ENCODE data around the gene CTSW.

Gene CTSW

DNA sequence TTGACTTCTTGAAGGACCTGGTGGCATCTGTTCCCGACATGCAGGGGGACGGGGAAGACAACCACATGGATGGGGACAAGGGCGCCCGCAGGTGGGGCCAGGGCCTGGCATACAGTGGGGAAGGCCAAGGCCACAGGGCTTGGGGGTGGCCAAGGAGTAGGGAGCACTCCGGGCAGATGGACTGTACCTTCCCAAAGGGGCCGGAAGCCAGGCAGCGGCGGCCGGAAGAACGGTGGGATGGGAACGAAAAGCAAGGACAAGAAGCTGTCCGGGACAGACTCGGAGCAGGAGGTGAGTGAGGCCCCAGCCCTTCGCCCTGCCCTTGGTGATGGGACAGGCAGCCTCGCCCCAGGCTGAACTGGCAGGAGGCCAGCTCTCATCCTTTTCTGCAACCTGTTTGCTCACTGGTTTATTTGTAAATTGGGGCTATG, 40.8 kb downstream of the CTSW start:
- no peaks in the 10 kb centered on the region for H3K27me3 ChIP-seq (ENCODE audit: control insufficient read depth, insufficient read depth, low read length)
- peaks cover 4% of the 10 kb centered on the region for H3K36me3 ChIP-seq (ENCODE audit: control insufficient read depth, insufficient read depth, low read length)
- H3K4me1 ChIP-seq (ENCODE audit: control insufficient read depth, insufficient read depth, low read length) = peaks cover 36% of the 10 kb centered on the region
- peak overlapping the region; percentile 60 for H3K9ac ChIP-seq (ENCODE audit: low read length)
- H3K9me3 ChIP-seq (ENCODE audit: control insufficient read depth, low read length) = no peaks in the 10 kb centered on the region
- peak overlapping the region; percentile 31 for H3K4me3 ChIP-seq (ENCODE audit: low read length)

DNA sequence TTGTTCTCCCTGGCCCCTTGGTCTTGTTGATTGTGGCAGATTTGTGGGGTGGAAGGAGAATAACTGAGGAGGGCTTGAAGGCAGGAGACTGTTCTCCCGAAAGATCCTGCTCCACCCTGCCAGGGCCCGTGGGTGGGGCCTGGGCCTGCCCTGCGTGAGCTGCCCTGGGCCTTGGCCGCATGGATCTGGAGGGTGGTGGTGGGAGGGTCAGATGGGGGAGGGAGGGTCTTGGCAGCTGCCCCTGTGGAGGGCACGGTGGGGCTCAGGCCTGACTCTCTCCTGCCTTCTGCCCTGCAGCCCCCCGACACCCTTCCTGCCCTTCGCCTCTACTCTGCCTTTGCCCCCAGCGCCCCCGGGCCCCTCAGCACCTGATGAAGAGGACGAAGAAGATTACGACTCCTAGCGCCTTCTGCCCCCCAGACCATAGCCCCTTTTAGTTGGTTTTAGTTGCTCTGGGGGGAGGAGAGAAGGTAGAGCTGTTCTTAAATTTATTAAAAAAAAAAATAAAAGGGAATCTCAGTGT, 41.5 kb downstream of the CTSW start:
- Histone ChIP-seq H3K9me3 (ENCODE audit: control insufficient read depth, low read length) (no peaks in the 10 kb centered on the region), H3K4me1 (ENCODE audit: control insufficient read depth, insufficient read depth, low read length) (peaks cover 33% of the 10 kb centered on the region), H3K27me3 (ENCODE audit: control insufficient read depth, insufficient read depth, low read length) (no peaks in the 10 kb centered on the region), H3K4me3 (ENCODE audit: low read length) (no peak overlapping the region), H3K36me3 (ENCODE audit: control insufficient read depth, insufficient read depth, low read length) (peaks cover 4% of the 10 kb centered on the region), H3K9ac (ENCODE audit: low read length) (no peak overlapping the region)

DNA sequence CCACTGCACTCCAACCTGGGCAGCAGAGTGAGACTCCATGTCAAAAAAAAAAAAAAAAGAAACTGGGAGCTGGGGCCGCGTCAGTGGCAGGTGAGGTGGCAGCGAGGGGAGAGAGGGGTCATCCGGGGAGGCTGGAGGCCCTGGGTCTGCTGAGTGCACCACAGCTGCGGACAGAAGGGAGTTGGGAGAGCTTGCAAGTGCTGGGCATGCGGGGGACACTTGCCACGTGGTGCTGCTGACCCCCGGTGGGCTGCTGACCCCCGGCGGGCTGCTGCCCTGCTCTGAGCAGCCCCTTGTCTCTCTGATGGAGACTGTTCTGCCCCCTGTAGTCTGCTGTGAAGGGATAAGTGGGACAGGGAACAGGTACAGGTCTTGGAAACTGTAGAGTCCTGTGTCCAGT, 42.2 kb downstream of the CTSW start:
- no peaks in the 10 kb centered on the region for H3K9me3 ChIP-seq (ENCODE audit: control insufficient read depth, low read length)
- no peak overlapping the region for H3K4me3 ChIP-seq (ENCODE audit: low read length)
- no peaks in the 10 kb centered on the region for H3K27me3 ChIP-seq (ENCODE audit: control insufficient read depth, insufficient read depth, low read length)
- H3K36me3 ChIP-seq (ENCODE audit: control insufficient read depth, insufficient read depth, low read length) = peaks cover 4% of the 10 kb centered on the region
- no peak overlapping the region for H3K9ac ChIP-seq (ENCODE audit: low read length)
- H3K4me1 ChIP-seq (ENCODE audit: control insufficient read depth, insufficient read depth, low read length) = peaks cover 26% of the 10 kb centered on the region

DNA sequence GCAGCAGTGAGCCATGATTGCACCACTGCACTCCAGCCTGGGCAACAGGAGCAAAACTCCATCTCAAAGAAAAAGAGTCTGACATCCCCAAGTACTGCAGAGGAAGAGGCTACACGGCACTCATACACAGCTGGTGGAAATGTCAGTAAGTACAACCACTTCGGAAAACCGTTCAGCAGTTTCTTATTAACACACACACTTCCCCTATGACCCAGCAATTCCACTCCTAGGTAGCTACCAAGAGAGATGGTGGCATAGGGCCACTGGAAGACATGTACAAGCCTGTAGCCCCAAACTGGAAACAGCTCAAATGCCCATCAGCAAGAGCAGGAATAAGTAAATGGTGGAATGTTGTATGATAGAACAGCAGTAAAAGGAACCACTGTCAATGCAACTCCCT, 42.9 kb downstream of the CTSW start:
- Histone ChIP-seq H3K27me3 (ENCODE audit: control insufficient read depth, insufficient read depth, low read length) (no peaks in the 10 kb centered on the region), H3K4me3 (ENCODE audit: low read length) (no peak overlapping the region)

DNA sequence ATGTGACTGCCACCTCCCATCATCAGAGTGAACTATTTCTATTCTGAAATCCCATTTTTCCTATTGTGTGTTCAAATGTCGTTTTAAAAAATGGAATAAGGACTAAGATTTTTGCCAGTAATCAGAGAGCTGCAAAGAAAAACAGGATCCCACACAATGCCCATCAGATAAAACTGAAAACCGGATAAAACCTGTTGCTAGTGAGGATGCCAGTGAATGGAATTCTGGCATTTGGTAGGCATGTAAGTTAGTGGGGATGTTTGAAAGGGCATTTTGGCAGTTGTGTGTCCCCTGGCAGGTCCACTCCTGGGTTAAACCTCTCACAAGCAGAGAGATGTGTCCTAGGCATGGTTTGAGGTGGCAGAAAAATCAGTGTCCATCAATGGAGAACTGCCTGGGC, 45.8 kb downstream of the CTSW start:
- Histone ChIP-seq H3K4me1 (ENCODE audit: control insufficient read depth, insufficient read depth, low read length) (peaks cover 7% of the 10 kb centered on the region), H3K4me3 (ENCODE audit: low read length) (no peak overlapping the region), H3K9ac (ENCODE audit: low read length) (no peak overlapping the region), H3K27me3 (ENCODE audit: control insufficient read depth, insufficient read depth, low read length) (no peaks in the 10 kb centered on the region), H3K9me3 (ENCODE audit: control insufficient read depth, low read length) (no peaks in the 10 kb centered on the region), H3K36me3 (ENCODE audit: control insufficient read depth, insufficient read depth, low read length) (peaks cover 4% of the 10 kb centered on the region)

More for the DNA sequence above, 42.9 kb downstream of the CTSW start:
- no peak overlapping the region for H3K9ac ChIP-seq (ENCODE audit: low read length)
- no peaks in the 10 kb centered on the region for H3K9me3 ChIP-seq (ENCODE audit: control insufficient read depth, low read length)
- H3K4me1 ChIP-seq (ENCODE audit: control insufficient read depth, insufficient read depth, low read length) = peaks cover 19% of the 10 kb centered on the region
- H3K36me3 ChIP-seq (ENCODE audit: control insufficient read depth, insufficient read depth, low read length) = peaks cover 4% of the 10 kb centered on the region

DNA sequence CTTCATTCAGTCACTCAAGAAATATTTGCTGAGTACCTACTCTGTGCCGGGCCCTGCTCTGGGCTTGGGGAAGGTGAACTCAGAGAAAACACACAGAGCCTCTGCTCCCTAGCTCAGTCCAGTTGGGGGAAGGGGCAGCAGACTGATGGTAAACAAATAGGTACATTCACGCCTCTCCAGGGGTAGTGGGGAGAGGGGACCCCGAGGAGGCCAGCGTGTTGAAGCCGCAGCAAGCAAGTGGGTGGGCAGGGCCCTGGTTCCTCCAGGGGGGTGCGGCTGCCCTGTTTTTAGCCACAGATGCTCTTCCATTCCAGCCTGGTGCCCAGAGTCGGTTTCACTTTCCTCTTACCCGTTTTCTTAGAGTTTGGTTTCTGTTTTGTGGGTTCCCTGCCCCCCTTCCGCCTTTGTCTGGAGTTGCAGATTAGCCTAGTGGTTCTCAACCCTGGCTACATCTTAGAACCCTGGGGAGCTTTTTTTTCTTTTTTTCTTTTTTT, 48.3 kb downstream of the CTSW start:
- Histone ChIP-seq H3K36me3 (ENCODE audit: control insufficient read depth, insufficient read depth, low read length) (no peaks in the 10 kb centered on the region), H3K9ac (ENCODE audit: low read length) (peak overlapping the region; percentile 10), H3K4me1 (ENCODE audit: control insufficient read depth, insufficient read depth, low read length) (no peaks in the 10 kb centered on the region), H3K27me3 (ENCODE audit: control insufficient read depth, insufficient read depth, low read length) (peaks cover 4% of the 10 kb centered on the region), H3K9me3 (ENCODE audit: control insufficient read depth, low read length) (no peaks in the 10 kb centered on the region), H3K4me3 (ENCODE audit: low read length) (no peak overlapping the region)

DNA sequence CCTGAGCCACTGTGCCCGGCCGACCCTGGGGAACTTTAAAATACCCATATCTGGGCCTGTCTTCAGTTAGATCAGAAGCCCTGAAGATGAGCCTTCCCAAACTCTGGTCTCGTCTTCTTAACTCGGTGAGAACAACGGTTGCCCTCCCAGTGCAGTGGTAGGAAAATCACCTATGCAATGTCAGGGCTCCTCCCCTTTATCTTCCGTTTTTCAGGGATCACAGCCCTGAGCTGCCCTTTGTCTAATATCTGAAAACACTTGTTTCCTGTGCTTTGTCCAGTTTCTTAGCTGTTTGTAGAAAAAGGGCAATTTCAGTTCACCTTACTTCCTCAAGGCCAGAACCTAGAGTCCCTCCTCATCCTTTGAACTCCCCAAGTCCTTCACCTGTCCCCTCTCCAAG, 49.0 kb downstream of the CTSW start:
- no peaks in the 10 kb centered on the region for H3K4me1 ChIP-seq (ENCODE audit: control insufficient read depth, insufficient read depth, low read length)
- no peaks in the 10 kb centered on the region for H3K9me3 ChIP-seq (ENCODE audit: control insufficient read depth, low read length)
- no peak overlapping the region for H3K9ac ChIP-seq (ENCODE audit: low read length)
- H3K4me3 ChIP-seq (ENCODE audit: low read length) = no peak overlapping the region
- no peaks in the 10 kb centered on the region for H3K36me3 ChIP-seq (ENCODE audit: control insufficient read depth, insufficient read depth, low read length)
- peaks cover 4% of the 10 kb centered on the region for H3K27me3 ChIP-seq (ENCODE audit: control insufficient read depth, insufficient read depth, low read length)

DNA sequence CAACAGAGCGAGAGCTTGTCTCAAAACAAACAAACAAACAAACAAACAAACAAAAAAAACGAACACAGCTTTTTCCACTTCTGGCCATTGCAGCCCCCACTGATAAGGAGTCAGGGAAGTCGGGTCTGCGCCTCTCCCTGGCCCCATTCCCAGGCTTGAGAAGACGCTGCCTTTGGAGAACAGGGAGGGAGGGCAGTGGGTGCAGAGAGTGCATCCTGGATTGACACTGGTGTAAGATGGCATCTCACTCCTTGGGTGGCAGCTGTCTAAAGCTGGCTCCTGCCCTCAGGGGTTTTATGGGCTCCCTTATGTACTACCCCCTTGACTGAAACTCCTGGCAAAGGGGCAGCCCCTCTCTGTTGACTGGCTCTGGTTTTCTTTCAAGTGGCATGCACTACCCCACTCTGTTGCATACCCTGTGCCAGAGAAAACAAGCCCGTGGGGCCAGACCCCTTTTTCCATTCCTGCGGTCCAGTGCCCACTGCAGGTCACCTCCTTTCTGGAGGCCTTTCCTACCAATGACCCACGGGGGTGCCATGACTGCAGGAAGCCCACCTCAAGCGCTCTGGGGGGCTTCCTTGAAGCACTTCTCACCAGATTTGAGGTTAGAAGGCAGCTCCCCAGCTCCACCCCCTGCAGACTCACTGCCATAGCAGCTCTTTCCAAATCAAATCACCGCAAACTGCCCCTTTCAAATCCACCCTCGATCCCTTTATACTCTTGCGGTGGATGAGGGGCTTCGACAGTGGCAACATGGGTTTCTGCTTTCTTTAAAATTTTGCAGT, 52.3 kb downstream of the CTSW start:
- Histone ChIP-seq H3K4me3 (ENCODE audit: low read length) (no peak overlapping the region), H3K4me1 (ENCODE audit: control insufficient read depth, insufficient read depth, low read length) (no peaks in the 10 kb centered on the region), H3K27me3 (ENCODE audit: control insufficient read depth, insufficient read depth, low read length) (peaks cover 4% of the 10 kb centered on the region), H3K9me3 (ENCODE audit: control insufficient read depth, low read length) (no peaks in the 10 kb centered on the region), H3K36me3 (ENCODE audit: control insufficient read depth, insufficient read depth, low read length) (no peaks in the 10 kb centered on the region), H3K9ac (ENCODE audit: low read length) (no peak overlapping the region)

DNA sequence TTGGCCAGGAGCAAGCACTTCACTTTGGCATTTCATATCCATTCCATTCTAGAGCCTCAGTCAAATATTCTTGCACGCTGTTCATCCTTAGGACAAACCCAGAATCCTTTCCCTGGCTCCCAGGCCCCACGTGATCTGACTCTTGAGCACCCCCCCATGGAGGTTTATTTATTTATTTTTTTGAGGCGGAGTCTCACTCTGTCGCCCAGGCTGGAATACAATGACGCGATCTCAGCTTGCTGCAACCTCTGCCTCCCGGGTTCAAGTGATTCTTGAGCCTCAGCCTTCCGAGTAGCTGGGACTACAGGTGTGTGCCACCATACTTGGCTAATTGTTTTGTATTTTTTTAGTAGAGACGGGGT, 52.9 kb downstream of the CTSW start:
- H3K27me3 ChIP-seq (ENCODE audit: control insufficient read depth, insufficient read depth, low read length) = peaks cover 4% of the 10 kb centered on the region
- H3K36me3 ChIP-seq (ENCODE audit: control insufficient read depth, insufficient read depth, low read length) = no peaks in the 10 kb centered on the region
- H3K4me1 ChIP-seq (ENCODE audit: control insufficient read depth, insufficient read depth, low read length) = no peaks in the 10 kb centered on the region
- no peak overlapping the region for H3K9ac ChIP-seq (ENCODE audit: low read length)
- no peak overlapping the region for H3K4me3 ChIP-seq (ENCODE audit: low read length)
- no peaks in the 10 kb centered on the region for H3K9me3 ChIP-seq (ENCODE audit: control insufficient read depth, low read length)
